Measurements from ENCODE around the gene PCDHB8. TPM values are rescaled to one million over a fixed set of nuclear protein-coding genes. Genes with fewer than 3 reads are reported as not detected.
"Not testable (repeated sequence)": the region's sequence is repeated elsewhere in the genome, so short reads cannot be mapped to it uniquely, and the experiment has no call there.

PCDHB8 gene
- total RNA-seq, 1 donor from 2014 or later, result 19.8 TPM

GRCh38 chr5:141213656-141214339 is 36.2 kb downstream of the PCDHB8 start, which contains the start of gene PCDHB13:
PCDHB13 (plus strand) TSS chr5:141213919; CDS start chr5:141214124, 205 bp downstream.
- Mint-ChIP-seq H3K4me3 (ENCODE audit: unreplicated experiment) (peak within 1 kb of the TSS; percentile 75), H3K36me3 (ENCODE audit: unreplicated experiment) (peaks cover 52% of the 10 kb centered on the region), H3K9me3 (ENCODE audit: unreplicated experiment) (peaks cover 35% of the 10 kb centered on the region), H3K27me3 (ENCODE audit: unreplicated experiment) (peaks cover 13% of the 10 kb centered on the region)
- TF ChIP-seq CTCF (IDR thresholded peaks at IDR 0.05; ENCODE audit: partially characterized antibody, unreplicated experiment), result peak; percentile 28
- H3K27ac Mint-ChIP-seq (ENCODE audit: unreplicated experiment); H3K4me1 Mint-ChIP-seq (ENCODE audit: low read depth, unreplicated experiment): not testable (repeated sequence)
- peak; percentile 63 for DNase-seq

DNA sequence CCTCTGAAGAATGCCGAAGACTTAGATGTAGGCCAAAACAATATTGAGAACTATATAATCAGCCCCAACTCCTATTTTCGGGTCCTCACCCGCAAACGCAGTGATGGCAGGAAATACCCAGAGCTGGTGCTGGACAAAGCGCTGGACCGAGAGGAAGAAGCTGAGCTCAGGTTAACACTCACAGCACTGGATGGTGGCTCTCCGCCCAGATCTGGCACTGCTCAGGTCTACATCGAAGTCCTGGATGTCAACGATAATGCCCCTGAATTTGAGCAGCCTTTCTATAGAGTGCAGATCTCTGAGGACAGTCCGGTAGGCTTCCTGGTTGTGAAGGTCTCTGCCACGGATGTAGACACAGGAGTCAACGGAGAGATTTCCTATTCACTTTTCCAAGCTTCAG is 37.0 kb downstream of the PCDHB8 start:
- Mint-ChIP-seq H3K36me3 (ENCODE audit: unreplicated experiment) (peaks cover 45% of the 10 kb centered on the region), H3K9me3 (ENCODE audit: unreplicated experiment) (peaks cover 29% of the 10 kb centered on the region), H3K27me3 (ENCODE audit: unreplicated experiment) (peaks cover 11% of the 10 kb centered on the region)
- not testable (repeated sequence) for H3K4me1 Mint-ChIP-seq (ENCODE audit: low read depth, unreplicated experiment); H3K4me3 Mint-ChIP-seq (ENCODE audit: unreplicated experiment); H3K27ac Mint-ChIP-seq (ENCODE audit: unreplicated experiment); DNase-seq

DNA sequence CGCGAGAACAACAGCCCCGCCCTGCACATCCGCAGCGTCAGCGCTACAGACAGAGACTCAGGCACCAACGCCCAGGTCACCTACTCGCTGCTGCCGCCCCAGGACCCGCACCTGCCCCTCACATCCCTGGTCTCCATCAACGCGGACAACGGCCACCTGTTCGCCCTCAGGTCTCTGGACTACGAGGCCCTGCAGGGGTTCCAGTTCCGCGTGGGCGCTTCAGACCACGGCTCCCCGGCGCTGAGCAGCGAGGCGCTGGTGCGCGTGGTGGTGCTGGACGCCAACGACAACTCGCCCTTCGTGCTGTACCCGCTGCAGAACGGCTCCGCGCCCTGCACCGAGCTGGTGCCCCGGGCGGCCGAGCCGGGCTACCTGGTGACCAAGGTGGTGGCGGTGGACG is 37.9 kb downstream of the PCDHB8 start:
- not testable (repeated sequence) for H3K4me3 Mint-ChIP-seq (ENCODE audit: unreplicated experiment); H3K27ac Mint-ChIP-seq (ENCODE audit: unreplicated experiment); DNase-seq; H3K4me1 Mint-ChIP-seq (ENCODE audit: low read depth, unreplicated experiment); H3K27me3 Mint-ChIP-seq (ENCODE audit: unreplicated experiment)
- Mint-ChIP-seq H3K36me3 (ENCODE audit: unreplicated experiment) (peaks cover 39% of the 10 kb centered on the region), H3K9me3 (ENCODE audit: unreplicated experiment) (peaks cover 24% of the 10 kb centered on the region)

- H3K4me1 Mint-ChIP-seq (ENCODE audit: low read depth, unreplicated experiment); DNase-seq; H3K4me3 Mint-ChIP-seq (ENCODE audit: unreplicated experiment); H3K27me3 Mint-ChIP-seq (ENCODE audit: unreplicated experiment); H3K27ac Mint-ChIP-seq (ENCODE audit: unreplicated experiment): not testable (repeated sequence)
- peaks cover 22% of the 10 kb centered on the region for H3K9me3 Mint-ChIP-seq (ENCODE audit: unreplicated experiment)
- peaks cover 36% of the 10 kb centered on the region for H3K36me3 Mint-ChIP-seq (ENCODE audit: unreplicated experiment)
Measured at GRCh38 chr5:141216035-141216434, 38.4 kb downstream of the PCDHB8 start.

- peak; percentile 17 for TF ChIP-seq CTCF (IDR thresholded peaks at IDR 0.05; ENCODE audit: partially characterized antibody, unreplicated experiment)
- DNase-seq, result no peak
- Mint-ChIP-seq H3K4me1 (ENCODE audit: low read depth, unreplicated experiment) (peaks cover 2% of the 10 kb centered on the region), H3K36me3 (ENCODE audit: unreplicated experiment) (peaks cover 35% of the 10 kb centered on the region), H3K4me3 (ENCODE audit: unreplicated experiment) (peak within 1 kb of the TSS; percentile 76), H3K9me3 (ENCODE audit: unreplicated experiment) (peaks cover 13% of the 10 kb centered on the region), H3K27ac (ENCODE audit: unreplicated experiment) (peak within 1 kb of the TSS; percentile 77), H3K27me3 (ENCODE audit: unreplicated experiment) (no peaks in the 10 kb centered on the region)
Measured at GRCh38 chr5:141223112-141223783, 45.7 kb downstream of the PCDHB8 start, which contains the start of gene PCDHB14. PCDHB14 (plus strand) TSS chr5:141223343; CDS start chr5:141223506, 163 bp downstream.

- Mint-ChIP-seq H3K9me3 (ENCODE audit: unreplicated experiment) (peaks cover 13% of the 10 kb centered on the region), H3K36me3 (ENCODE audit: unreplicated experiment) (peaks cover 32% of the 10 kb centered on the region)
- not testable (repeated sequence) for H3K4me3 Mint-ChIP-seq (ENCODE audit: unreplicated experiment); DNase-seq; H3K27ac Mint-ChIP-seq (ENCODE audit: unreplicated experiment); H3K4me1 Mint-ChIP-seq (ENCODE audit: low read depth, unreplicated experiment); H3K27me3 Mint-ChIP-seq (ENCODE audit: unreplicated experiment)
Measured at GRCh38 chr5:141224844-141225243, 47.3 kb downstream of the PCDHB8 start.

DNA sequence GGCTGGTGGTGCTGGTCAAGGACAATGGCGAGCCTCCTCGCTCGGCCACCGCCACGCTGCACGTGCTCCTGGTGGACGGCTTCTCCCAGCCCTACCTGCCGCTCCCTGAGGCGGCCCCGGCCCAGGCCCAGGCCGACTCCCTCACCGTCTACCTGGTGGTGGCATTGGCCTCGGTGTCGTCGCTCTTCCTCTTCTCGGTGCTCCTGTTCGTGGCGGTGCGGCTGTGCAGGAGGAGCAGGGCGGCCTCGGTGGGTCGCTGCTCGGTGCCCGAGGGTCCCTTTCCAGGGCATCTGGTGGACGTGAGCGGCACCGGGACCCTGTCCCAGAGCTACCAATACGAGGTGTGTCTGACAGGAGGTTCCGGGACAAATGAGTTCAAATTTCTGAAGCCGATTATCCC is 47.8 kb downstream of the PCDHB8 start:
- DNase-seq; H3K27me3 Mint-ChIP-seq (ENCODE audit: unreplicated experiment); H3K4me1 Mint-ChIP-seq (ENCODE audit: low read depth, unreplicated experiment); H3K27ac Mint-ChIP-seq (ENCODE audit: unreplicated experiment); H3K4me3 Mint-ChIP-seq (ENCODE audit: unreplicated experiment): not testable (repeated sequence)
- Mint-ChIP-seq H3K36me3 (ENCODE audit: unreplicated experiment) (peaks cover 32% of the 10 kb centered on the region), H3K9me3 (ENCODE audit: unreplicated experiment) (peaks cover 13% of the 10 kb centered on the region)

Other genes with a start within 250 kb of the PCDHB8 start
- gene PCDHAC2, start 211.3 kb upstream of the PCDHB8 start, total RNA-seq (ENCODE audit: unreplicated experiment), result 6.0 TPM
- not detected for gene PCDHB1, start 126.4 kb upstream of the PCDHB8 start, total RNA-seq (ENCODE audit: unreplicated experiment)
- gene PCDHB2, start 83.2 kb upstream of the PCDHB8 start, total RNA-seq (ENCODE audit: unreplicated experiment), result 103 TPM
- 36.9 TPM for gene PCDHB3, start 77.3 kb upstream of the PCDHB8 start, total RNA-seq (ENCODE audit: unreplicated experiment)
- 7.8 TPM for gene PCDHB4, start 56.0 kb upstream of the PCDHB8 start, total RNA-seq (ENCODE audit: unreplicated experiment)
- gene PCDHB5, start 42.6 kb upstream of the PCDHB8 start, total RNA-seq (ENCODE audit: unreplicated experiment), result 72.2 TPM
- 7.2 TPM for gene PCDHB6, start 27.7 kb upstream of the PCDHB8 start, total RNA-seq (ENCODE audit: unreplicated experiment)
- gene PCDHB7, start 5.1 kb upstream of the PCDHB8 start, total RNA-seq (ENCODE audit: unreplicated experiment), result 3.4 TPM
- 20.1 TPM for gene PCDHB16, start 4.6 kb downstream of the PCDHB8 start, total RNA-seq (ENCODE audit: unreplicated experiment)
- gene PCDHB9, start 9.4 kb downstream of the PCDHB8 start, total RNA-seq (ENCODE audit: unreplicated experiment), result 12.2 TPM
- gene PCDHB10, start 14.6 kb downstream of the PCDHB8 start, total RNA-seq (ENCODE audit: unreplicated experiment), result 17.7 TPM
- gene PCDHB11, start 21.8 kb downstream of the PCDHB8 start, total RNA-seq (ENCODE audit: unreplicated experiment), result 10.6 TPM
- 14.4 TPM for gene PCDHB12, start 30.9 kb downstream of the PCDHB8 start, total RNA-seq (ENCODE audit: unreplicated experiment)
- 12.7 TPM for gene PCDHB13, start 36.1 kb downstream of the PCDHB8 start, total RNA-seq (ENCODE audit: unreplicated experiment)
- 16.5 TPM for gene PCDHB14, start 45.6 kb downstream of the PCDHB8 start, total RNA-seq (ENCODE audit: unreplicated experiment)
- 29.5 TPM for gene PCDHB15, start 67.6 kb downstream of the PCDHB8 start, total RNA-seq (ENCODE audit: unreplicated experiment)
- 1.9 TPM for gene SLC25A2, start 126.3 kb downstream of the PCDHB8 start, total RNA-seq (ENCODE audit: unreplicated experiment)
- 89.4 TPM for gene TAF7, start 143.0 kb downstream of the PCDHB8 start, total RNA-seq (ENCODE audit: unreplicated experiment)
- gene PCDHGA1, start 152.7 kb downstream of the PCDHB8 start, total RNA-seq (ENCODE audit: unreplicated experiment), result 4.6 TPM
- 3.0 TPM for gene PCDHGA2, start 161.0 kb downstream of the PCDHB8 start, total RNA-seq (ENCODE audit: unreplicated experiment)
- 10.4 TPM for gene PCDHGA3, start 166.0 kb downstream of the PCDHB8 start, total RNA-seq (ENCODE audit: unreplicated experiment)
- gene PCDHGB1, start 172.3 kb downstream of the PCDHB8 start, total RNA-seq (ENCODE audit: unreplicated experiment), result 9.6 TPM
- 8.2 TPM for gene PCDHGA4, start 177.2 kb downstream of the PCDHB8 start, total RNA-seq (ENCODE audit: unreplicated experiment)
- 8.9 TPM for gene PCDHGB2, start 182.2 kb downstream of the PCDHB8 start, total RNA-seq (ENCODE audit: unreplicated experiment)
- gene PCDHGA5, start 186.4 kb downstream of the PCDHB8 start, total RNA-seq (ENCODE audit: unreplicated experiment), result 4.6 TPM
- 6.2 TPM for gene PCDHGB3, start 192.5 kb downstream of the PCDHB8 start, total RNA-seq (ENCODE audit: unreplicated experiment)
- gene PCDHGA6, start 196.1 kb downstream of the PCDHB8 start, total RNA-seq (ENCODE audit: unreplicated experiment), result 6.3 TPM
- 4.2 TPM for gene PCDHGA7, start 205.0 kb downstream of the PCDHB8 start, total RNA-seq (ENCODE audit: unreplicated experiment)
- 40.8 TPM for gene PCDHGB4, start 209.9 kb downstream of the PCDHB8 start, total RNA-seq (ENCODE audit: unreplicated experiment)
- 7.2 TPM for gene PCDHGA8, start 214.8 kb downstream of the PCDHB8 start, total RNA-seq (ENCODE audit: unreplicated experiment)
- gene PCDHGB5, start 220.2 kb downstream of the PCDHB8 start, total RNA-seq (ENCODE audit: unreplicated experiment), result 9.3 TPM
- 5.5 TPM for gene PCDHGA9, start 225.0 kb downstream of the PCDHB8 start, total RNA-seq (ENCODE audit: unreplicated experiment)
- 59.8 TPM for gene PCDHGB6, start 230.2 kb downstream of the PCDHB8 start, total RNA-seq (ENCODE audit: unreplicated experiment)
- 16.6 TPM for gene PCDHGA10, start 235.2 kb downstream of the PCDHB8 start, total RNA-seq (ENCODE audit: unreplicated experiment)
- gene PCDHGB7, start 239.9 kb downstream of the PCDHB8 start, total RNA-seq (ENCODE audit: unreplicated experiment), result 38.6 TPM
- 12.5 TPM for gene PCDHGA11, start 243.3 kb downstream of the PCDHB8 start, total RNA-seq (ENCODE audit: unreplicated experiment)